GM12873 (cell line): Measurements from ENCODE around the gene ATXN1.

Experiments used
- CTCF ChIP-seq: IDR thresholded peaks from 2 replicates; pipeline ENCODE4 v1.5.1; 2012; ENCODE audit warnings: low read depth, mild to moderate bottlenecking, moderate library complexity, low read length, control low read depth; ENCODE audit not compliant: insufficient read depth; ENCODE audit errors: missing control alignments

Gene ATXN1

GRCh38 chr6:16804546-16805242 lies 43.4 kb upstream of the ATXN1 start:
- no peak for TF ChIP-seq CTCF

- TF ChIP-seq CTCF = no peak
Measured at GRCh38 chr6:16803294-16804200, 42.3 kb upstream of the ATXN1 start.

GRCh38 chr6:16802071-16802470 lies 40.8 kb upstream of the ATXN1 start:
- no peak for TF ChIP-seq CTCF

GRCh38 chr6:16800942-16801341 lies 39.7 kb upstream of the ATXN1 start:
- no peak for TF ChIP-seq CTCF

- TF ChIP-seq CTCF = no peak
Measured at GRCh38 chr6:16800341-16800740, 39.1 kb upstream of the ATXN1 start.

GRCh38 chr6:16799279-16800193 lies 38.3 kb upstream of the ATXN1 start:
- no peak for TF ChIP-seq CTCF
